ENCODE results near the gene BTN1A1.

Gene BTN1A1

DNA sequence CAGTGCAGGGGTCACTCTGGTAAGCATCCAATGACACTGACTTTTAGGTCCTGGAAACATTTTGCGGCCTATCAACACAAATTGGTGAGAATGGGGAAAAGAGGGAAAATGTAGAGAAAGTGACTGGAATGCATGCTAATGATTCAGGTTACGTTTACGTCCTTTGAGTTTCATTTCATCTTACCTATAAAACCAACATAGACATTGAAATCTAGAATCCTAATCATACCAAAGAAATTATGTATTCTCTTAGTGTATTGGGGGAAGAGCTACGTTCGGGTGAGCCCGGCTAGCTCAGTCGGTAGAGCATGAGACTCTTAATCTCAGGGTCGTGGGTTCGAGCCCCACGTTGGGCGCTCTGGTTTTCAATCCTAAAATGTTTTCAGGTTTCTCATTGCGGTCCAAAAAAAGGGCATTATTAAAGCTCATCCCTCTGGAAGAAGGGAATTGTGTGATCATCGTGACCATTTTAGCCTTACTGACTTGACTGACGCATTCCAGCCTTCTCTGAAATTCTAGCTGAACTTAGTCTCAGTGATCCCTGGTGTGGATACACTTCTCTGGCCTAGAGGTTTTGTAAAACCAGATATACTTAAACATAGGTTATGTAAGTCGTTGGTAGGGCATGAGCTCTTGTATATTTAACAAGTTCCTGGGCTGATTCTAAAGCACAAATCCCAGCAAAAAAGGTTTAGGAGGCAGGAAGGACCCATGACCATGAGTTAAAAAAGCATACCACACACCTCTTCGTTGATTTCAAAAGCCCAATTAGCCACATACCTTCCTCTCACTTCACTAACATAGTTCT, 56.4 kb downstream of the BTN1A1 start:
- no peak for DNase-seq (ENCODE audit: low read depth in 2 of 2, low spot score in 1 of 2)

All from stimulated activated CD8-positive, alpha-beta memory T cell treated with anti-CD3 and anti-CD28 coated beads, Interleukin-4, amount 100 ng/mL, for 4 hours (primary cell).